GM19043 (cell line): ENCODE results near the gene PI4K2B.
"Not testable (repeated sequence)": the region's sequence is repeated elsewhere in the genome, so short reads cannot be mapped to it uniquely, and the experiment has no call there.

Experiments
- ATAC-seq: cut with Tn5 transposase; IDR thresholded peaks from one replicate; pipeline ENCODE4 v1.9.1; 2021; ENCODE audit warnings: low read depth; ENCODE audit not compliant: unreplicated experiment

The PI4K2B gene

DNA sequence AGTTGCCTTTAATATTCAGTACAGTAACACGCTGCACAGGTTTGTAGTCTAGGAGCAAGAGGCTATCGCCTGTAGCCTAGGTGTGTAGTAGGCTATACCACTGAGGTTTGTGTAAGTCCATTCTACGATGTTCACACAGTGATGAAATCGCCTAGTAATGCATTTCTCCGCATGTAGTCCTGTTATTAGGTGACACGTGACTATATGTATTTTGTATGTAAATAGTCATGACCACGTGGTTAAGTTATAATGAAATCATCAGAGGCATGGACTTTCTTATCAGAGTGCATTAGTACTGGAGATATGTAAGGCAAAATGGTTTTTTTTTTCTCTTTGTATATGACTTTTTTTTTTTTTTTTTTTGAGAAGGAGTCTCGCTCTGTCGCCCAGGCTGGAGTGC lies 68.8 kb downstream of the PI4K2B start:
- no peak for ATAC-seq

DNA sequence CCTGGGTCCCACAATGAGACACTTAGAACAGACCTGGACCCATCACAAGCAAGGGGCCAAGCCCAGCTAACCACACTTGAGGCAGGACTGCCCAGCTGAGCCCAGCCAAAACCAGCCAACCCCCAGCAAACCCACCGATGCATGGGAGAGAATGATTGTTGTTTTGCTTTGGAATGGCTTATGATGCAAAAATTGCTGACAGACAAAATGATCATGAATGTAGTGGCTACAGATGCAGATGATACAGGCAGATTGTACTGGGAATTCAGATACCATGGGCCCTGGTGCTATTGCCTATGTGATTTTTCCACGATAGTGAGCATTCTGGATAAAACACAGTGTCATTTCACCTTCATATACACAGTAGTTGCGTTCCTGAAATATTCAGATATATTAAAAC lies 69.7 kb downstream of the PI4K2B start:
- no peak for ATAC-seq

DNA sequence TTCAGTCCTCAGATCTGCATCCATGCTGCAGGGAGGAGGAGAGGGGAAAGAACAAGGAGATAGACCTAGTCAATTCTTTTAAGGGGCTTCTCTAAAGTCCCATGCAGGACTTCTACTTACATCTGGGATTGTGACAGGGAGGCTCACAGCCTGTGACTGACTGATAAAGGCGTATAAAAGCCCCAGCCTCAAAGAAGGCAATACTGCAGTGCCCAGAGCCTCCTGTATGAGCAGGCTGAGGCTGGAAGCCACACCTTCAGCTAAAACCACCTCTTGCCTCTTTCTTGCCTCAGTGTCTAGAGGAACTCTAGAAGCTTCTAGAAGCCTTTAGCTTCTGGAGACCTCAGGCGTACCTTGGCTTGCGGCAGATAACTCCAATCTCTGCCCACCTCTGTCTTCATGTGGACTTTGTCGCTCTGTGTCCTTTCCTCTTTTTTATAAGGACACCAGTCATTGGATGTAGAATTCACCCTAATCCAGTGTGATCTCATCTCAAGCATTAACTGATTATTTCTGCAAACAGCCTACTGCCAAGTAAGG lies 72.8 kb downstream of the PI4K2B start:
- ATAC-seq = no peak

- ATAC-seq = no peak
Observed at GRCh38 chr4:25307596-25307995, 73.8 kb downstream of the PI4K2B start.

- ATAC-seq = no peak
Observed at GRCh38 chr4:25308306-25308705, 74.5 kb downstream of the PI4K2B start.

DNA sequence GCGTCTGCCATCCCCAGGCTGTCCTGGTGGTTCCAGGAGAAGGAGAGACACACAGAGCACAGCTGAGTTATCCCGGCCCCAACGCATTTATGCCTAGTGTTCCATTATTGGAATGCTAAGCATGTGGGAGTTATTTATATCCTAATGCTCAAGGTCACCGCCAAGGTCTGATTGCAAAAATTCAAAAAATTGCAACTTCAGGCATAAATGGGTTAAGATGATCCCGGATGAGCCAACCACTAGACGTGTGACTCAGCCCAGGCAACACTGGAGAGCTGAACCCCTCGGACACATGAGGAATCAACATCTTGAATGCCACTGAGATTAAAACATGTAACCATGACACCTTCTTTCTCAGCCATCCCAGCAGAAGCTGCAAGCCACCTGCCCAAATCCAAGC lies 74.9 kb downstream of the PI4K2B start:
- ATAC-seq = no peak

DNA sequence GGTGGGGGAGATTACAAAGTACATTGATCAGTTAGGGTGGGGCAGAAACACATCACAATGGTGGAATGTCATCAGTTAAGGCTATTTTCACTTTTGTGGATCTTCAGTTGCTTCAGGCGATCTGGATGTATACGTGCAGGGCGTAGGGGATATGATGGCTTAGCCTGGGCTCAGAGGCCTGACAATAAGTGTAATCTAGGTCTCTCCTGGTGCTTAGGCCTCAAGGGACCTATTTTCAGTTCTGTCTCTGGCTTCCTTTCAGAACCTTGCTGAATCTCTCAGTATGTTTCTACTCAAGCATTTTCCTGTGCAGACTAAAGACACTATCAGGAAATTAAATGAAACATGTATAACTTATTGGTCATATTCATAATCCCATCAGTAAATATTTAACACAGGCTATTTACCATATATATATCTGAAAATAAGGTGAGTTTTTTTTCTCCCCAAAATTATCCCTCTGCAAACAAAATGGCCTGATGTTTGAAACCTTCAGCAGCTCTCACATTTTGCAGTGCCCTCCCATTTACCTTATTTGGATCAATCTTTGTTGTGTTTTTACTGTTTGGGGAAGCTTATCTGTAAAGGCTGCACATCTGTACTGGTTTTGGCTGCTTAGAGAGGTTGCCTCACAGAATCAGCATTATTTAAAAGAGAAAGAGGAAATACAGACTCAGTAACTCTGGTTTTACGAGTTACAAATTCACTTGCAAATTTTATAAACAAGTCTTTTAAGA lies 76.4 kb downstream of the PI4K2B start:
- ATAC-seq = peak; percentile 58

DNA sequence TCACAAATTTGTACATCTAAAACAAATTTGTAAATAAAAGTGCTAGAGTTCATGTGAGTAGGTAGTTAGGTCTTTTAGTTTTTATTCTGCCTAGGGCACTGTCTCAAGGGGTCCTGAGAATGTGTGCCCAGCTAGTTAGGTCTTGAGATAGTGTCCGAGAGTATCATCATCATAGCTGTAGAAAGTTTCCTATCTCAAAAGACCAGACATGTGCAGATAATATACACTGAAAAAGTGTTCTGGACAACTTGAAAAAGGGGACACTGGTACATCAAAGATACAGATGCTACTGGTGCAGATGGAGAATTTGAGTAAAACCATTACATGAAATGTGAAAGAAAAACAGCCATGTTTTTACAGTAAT lies 77.0 kb downstream of the PI4K2B start:
- ATAC-seq = peak; percentile 21

DNA sequence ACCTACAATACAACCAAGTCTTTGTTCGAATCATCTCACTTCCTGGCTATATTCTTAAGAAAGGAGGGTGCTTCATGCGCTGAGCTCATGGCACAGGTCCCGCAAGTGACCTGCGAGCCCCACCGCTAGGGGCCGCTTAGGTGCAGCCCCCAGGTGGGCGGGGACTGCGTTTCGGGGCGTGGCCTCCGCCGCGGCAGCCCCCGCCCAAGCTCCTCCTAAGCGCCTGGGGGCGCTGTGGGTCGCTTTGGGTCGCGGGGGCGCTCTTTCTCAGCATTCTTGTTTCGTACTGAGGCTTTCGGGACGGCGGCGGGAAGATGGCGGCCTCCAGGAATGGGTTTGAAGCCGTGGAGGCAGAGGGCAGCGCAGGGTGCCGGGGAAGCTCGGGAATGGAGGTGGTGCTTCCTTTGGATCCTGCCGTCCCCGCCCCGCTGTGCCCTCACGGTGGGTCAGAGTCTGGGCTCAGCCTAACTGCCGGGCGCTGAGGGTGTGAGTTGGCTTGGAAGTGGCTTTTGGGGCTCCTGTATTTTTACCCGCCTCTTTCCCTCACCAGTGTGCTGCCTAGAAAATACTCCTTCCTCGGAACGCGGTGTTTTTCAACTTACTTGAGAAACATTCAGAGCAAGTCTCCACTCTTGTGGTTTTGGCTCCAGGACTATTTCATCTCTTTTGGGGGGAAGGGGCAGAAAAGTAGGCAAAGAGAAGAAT lies 78.8 kb downstream of the PI4K2B start, which contains the start of gene ZCCHC4:
Gene ZCCHC4, plus strand, starts transcription at position 279 of the 705 bp plus-strand sequence. Its CDS starts 36 bp downstream, at position 315.
- peak; percentile 64 for ATAC-seq

DNA sequence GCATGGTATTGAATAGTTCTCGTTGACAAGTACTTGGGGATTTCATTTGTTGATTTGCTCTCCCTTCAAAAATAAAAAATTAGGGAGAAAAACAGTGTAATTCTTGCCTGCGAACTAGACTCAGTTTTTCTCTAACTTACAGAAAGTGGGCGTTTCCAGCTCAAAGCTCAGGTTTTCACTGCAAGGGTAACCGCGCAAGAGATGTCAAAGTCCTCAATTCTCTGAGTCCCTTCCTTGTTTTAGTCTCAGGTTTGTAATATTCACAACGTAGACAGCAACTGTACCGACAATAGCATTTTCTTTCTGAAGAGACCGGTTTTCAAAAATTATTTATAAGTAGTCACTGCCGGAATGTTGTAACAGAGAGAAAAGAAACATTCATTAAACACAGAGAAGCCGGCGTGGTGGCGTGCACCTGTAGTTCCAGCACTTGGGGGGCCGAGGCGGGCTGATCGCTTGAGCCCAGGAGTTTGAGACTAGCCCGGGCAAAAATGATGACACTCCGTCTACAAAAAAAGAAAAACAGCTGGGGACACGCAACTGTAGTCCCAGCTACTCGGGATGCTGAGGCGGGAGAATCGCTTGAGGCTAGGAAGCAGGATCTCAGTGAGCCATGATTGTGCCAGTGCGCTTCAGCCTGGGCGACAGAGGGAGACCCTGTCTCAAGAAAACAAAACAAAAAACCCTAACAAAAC lies 79.5 kb downstream of the PI4K2B start:
- no peak for ATAC-seq

DNA sequence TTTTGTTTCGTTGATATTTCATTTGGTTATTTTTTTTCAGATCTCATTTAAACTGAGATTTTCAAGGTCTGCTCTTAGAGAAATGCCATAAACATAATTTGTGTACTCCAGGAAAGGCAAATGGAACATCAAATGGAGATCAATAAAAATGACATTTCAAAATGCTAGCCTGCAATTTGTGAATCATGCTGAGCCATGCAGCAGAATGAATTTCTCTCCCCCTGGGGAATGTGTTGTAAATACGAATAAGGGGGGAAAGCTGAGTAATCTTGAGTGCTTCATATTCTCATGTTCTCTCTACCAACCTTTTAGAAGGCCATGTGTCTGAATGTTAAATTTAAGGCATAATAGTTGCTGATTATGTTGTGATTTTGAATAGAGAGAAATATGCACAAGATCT lies 86.5 kb downstream of the PI4K2B start:
- no peak for ATAC-seq

GRCh38 chr4:25320773-25321172 lies 86.9 kb downstream of the PI4K2B start:
- no peak for ATAC-seq

GRCh38 chr4:25321703-25322102 lies 87.9 kb downstream of the PI4K2B start:
- no peak for ATAC-seq

DNA sequence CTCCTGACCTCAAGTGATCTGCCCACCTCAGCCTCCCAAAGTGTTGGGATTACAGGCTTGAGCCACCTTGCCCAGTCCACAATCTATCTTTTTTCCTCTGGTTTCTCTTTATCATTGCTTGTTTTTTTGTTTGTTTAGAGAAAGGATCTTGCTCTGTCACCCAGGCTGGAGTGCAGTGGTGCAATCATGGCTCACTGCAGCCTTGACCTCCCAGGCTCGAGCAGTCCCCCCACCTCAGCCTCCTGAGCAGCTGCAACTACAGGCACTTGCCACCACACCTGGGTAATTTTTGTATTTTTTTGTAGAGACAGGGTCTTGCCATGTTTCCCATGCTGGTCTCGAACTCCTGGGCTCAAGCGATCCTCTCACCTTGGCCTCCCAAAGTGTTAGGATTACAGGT lies 94.6 kb downstream of the PI4K2B start:
- ATAC-seq = not testable (repeated sequence)
